ENCODE results near the gene DNAJC2. TPM values are rescaled to one million over a fixed set of nuclear protein-coding genes. Genes with fewer than 3 reads are reported as not detected.
"Not testable (repeated sequence)": the region's sequence is repeated elsewhere in the genome, so short reads cannot be mapped to it uniquely, and the experiment has no call there.

The DNAJC2 gene
- total and polyA plus RNA-seq, 2 donors (not counting 1 experiment from before 2014, with no cell fraction given): 15.0 to 24.4 TPM

GRCh38 chr7:103296901-103297836 lies 47.4 kb downstream of the DNAJC2 start, which contains the start of gene PMPCB:
Gene PMPCB, plus strand, starts transcription at chr7:103297435. Its CDS starts 25 bp downstream, at chr7:103297460.
- Histone ChIP-seq H3K4me1 (ENCODE audit: control insufficient read depth, extremely low read depth, insufficient read depth, low read length) (peaks cover 8% of the 10 kb centered on the region), H3K9ac (ENCODE audit: insufficient read depth, low read length) (peak within 1 kb of the TSS; percentile 96), H3K36me3 (ENCODE audit: control insufficient read depth, insufficient read depth, low read length) (peaks cover 4% of the 10 kb centered on the region), H3K4me3 (replicated peaks in 1 of 4; ENCODE audit: control extremely low read depth in 1 of 4, insufficient read depth in 1 of 4, low read depth in 3 of 4, low read length in 4 of 4) (peak within 1 kb of the TSS; percentile 66 to 96 (median 88)), H2AFZ (ENCODE audit: low read length) (peak within 1 kb of the TSS; percentile 99), H3K27ac (ENCODE audit: insufficient read depth, low read length) (peak within 1 kb of the TSS; percentile 95), H4K20me1 (ENCODE audit: control insufficient read depth, extremely low read depth, insufficient read depth, low read length) (no peaks in the 10 kb centered on the region), H3K79me2 (ENCODE audit: control insufficient read depth, insufficient read depth, low read length) (peaks cover 19% of the 10 kb centered on the region), H3K27me3 (ENCODE audit: control insufficient read depth, insufficient read depth, low read length) (peaks cover 3% of the 10 kb centered on the region), H3K4me2 (ENCODE audit: extremely low read depth, insufficient read depth, low read length) (peak within 1 kb of the TSS; percentile 91), H3K9me3 (ENCODE audit: control insufficient read depth, insufficient read depth, low read depth, low read length) (no peaks in the 10 kb centered on the region)
- no peak for TF ChIP-seq EZH2 (IDR thresholded peaks at IDR 0.05; ENCODE audit: low read length, missing control alignments)
- TF ChIP-seq, protein P1, sequence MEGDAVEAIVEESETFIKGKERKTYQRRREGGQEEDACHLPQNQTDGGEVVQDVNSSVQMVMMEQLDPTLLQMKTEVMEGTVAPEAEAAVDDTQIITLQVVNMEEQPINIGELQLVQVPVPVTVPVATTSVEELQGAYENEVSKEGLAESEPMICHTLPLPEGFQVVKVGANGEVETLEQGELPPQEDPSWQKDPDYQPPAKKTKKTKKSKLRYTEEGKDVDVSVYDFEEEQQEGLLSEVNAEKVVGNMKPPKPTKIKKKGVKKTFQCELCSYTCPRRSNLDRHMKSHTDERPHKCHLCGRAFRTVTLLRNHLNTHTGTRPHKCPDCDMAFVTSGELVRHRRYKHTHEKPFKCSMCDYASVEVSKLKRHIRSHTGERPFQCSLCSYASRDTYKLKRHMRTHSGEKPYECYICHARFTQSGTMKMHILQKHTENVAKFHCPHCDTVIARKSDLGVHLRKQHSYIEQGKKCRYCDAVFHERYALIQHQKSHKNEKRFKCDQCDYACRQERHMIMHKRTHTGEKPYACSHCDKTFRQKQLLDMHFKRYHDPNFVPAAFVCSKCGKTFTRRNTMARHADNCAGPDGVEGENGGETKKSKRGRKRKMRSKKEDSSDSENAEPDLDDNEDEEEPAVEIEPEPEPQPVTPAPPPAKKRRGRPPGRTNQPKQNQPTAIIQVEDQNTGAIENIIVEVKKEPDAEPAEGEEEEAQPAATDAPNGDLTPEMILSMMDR (conservative IDR thresholded peaks at IDR 0.05 in 1 of 2, IDR thresholded peaks at IDR 0.05 in 1 of 2; ENCODE audit: low read depth in 1 of 2, low read length in 2 of 2): peak; percentile 88 to 99
- peak; percentile 85 to 92 for DNase-seq (ENCODE audit: low read depth in 2 of 2)

GRCh38 chr7:103293526-103293925 lies 51.0 kb downstream of the DNAJC2 start:
- Histone ChIP-seq H3K4me2 (ENCODE audit: extremely low read depth, insufficient read depth, low read length) (no peak overlapping the region), H3K27ac (ENCODE audit: insufficient read depth, low read length) (no peak overlapping the region), H3K4me3 (replicated peaks in 1 of 4; ENCODE audit: control extremely low read depth in 1 of 4, insufficient read depth in 1 of 4, low read depth in 3 of 4, low read length in 4 of 4) (no peak overlapping the region), H3K27me3 (ENCODE audit: control insufficient read depth, insufficient read depth, low read length) (peaks cover 8% of the 10 kb centered on the region), H3K4me1 (ENCODE audit: control insufficient read depth, extremely low read depth, insufficient read depth, low read length) (peaks cover 8% of the 10 kb centered on the region), H4K20me1 (ENCODE audit: control insufficient read depth, extremely low read depth, insufficient read depth, low read length) (no peaks in the 10 kb centered on the region), H3K36me3 (ENCODE audit: control insufficient read depth, insufficient read depth, low read length) (no peaks in the 10 kb centered on the region), H3K9me3 (ENCODE audit: control insufficient read depth, insufficient read depth, low read depth, low read length) (no peaks in the 10 kb centered on the region), H3K79me2 (ENCODE audit: control insufficient read depth, insufficient read depth, low read length) (peaks cover 12% of the 10 kb centered on the region), H3K9ac (ENCODE audit: insufficient read depth, low read length) (no peak overlapping the region), H2AFZ (ENCODE audit: low read length) (no peak overlapping the region)
- DNase-seq (ENCODE audit: low read depth in 2 of 2): no peak
- TF ChIP-seq, protein P1 (conservative IDR thresholded peaks at IDR 0.05 in 1 of 2, IDR thresholded peaks at IDR 0.05 in 1 of 2; ENCODE audit: low read depth in 1 of 2, low read length in 2 of 2): no peak
- no peak for TF ChIP-seq EZH2 (IDR thresholded peaks at IDR 0.05; ENCODE audit: low read length, missing control alignments)

DNA sequence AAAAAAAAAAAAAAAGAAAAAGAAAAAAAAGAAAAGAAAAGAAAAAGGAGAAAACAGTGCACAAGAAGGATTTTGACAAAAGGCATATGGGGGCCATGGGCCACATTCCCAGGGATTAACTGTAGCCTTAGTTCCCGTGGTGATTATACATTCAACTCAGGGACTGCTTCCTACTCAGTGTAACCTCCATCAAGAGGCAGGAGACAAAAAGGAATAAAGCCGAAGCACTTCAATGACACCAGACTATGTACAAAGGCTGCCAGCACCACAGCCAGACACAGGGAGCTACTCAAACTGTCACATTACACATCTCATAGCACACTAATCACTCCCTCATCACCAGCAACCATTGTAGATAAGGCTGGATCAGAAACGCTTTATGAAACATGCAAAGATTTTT lies 52.4 kb downstream of the DNAJC2 start:
- H2AFZ ChIP-seq (ENCODE audit: low read length): no peak overlapping the region
- H3K79me2 ChIP-seq (ENCODE audit: control insufficient read depth, insufficient read depth, low read length): no peaks in the 10 kb centered on the region
- H3K9ac ChIP-seq (ENCODE audit: insufficient read depth, low read length): no peak overlapping the region
- H3K27me3 ChIP-seq (ENCODE audit: control insufficient read depth, insufficient read depth, low read length): peaks cover 8% of the 10 kb centered on the region
- H3K4me1 ChIP-seq (ENCODE audit: control insufficient read depth, extremely low read depth, insufficient read depth, low read length): peaks cover 4% of the 10 kb centered on the region
- H3K36me3 ChIP-seq (ENCODE audit: control insufficient read depth, insufficient read depth, low read length): no peaks in the 10 kb centered on the region
- H3K27ac ChIP-seq (ENCODE audit: insufficient read depth, low read length): no peak overlapping the region
- H3K9me3 ChIP-seq (ENCODE audit: control insufficient read depth, insufficient read depth, low read depth, low read length): no peaks in the 10 kb centered on the region
- no peaks in the 10 kb centered on the region for H4K20me1 ChIP-seq (ENCODE audit: control insufficient read depth, extremely low read depth, insufficient read depth, low read length)
- no peak for TF ChIP-seq EZH2 (IDR thresholded peaks at IDR 0.05; ENCODE audit: low read length, missing control alignments)
- TF ChIP-seq, protein P1 (conservative IDR thresholded peaks at IDR 0.05 in 1 of 2, IDR thresholded peaks at IDR 0.05 in 1 of 2; ENCODE audit: low read depth in 1 of 2, low read length in 2 of 2): no peak
- H3K4me2 ChIP-seq (ENCODE audit: extremely low read depth, insufficient read depth, low read length): no peak overlapping the region
- H3K4me3 ChIP-seq (replicated peaks in 1 of 4; ENCODE audit: control extremely low read depth in 1 of 4, insufficient read depth in 1 of 4, low read depth in 3 of 4, low read length in 4 of 4): no peak overlapping the region
- no peak for DNase-seq (ENCODE audit: low read depth in 2 of 2)

DNA sequence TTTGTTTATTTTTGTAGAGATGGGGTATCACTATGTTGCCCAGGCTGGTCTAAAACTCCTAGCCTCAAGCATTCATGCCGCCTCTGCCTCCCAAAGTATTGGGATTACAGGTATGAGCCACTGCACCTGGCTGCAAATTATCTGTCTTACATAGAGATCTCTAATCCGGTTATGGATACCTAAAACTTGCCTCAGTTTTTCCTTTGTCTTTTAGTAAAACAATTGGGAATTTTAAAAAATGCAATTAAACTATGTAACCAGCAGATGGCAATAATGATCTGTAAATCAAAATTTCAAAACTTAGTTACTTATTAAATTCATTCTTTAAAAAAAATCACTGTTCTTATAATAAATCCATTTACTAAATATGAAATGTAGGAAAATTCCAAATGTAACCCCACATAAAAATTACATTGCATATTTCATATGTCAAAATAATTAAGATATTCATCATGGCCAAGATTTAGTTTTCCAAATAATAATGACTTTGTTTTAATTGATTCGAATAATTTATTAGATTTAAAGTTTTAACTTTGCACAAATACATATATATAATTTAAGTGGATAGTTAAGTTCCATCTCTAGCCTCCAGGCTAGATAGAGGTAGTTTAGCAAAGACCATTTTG lies 61.7 kb downstream of the DNAJC2 start:
- not testable (repeated sequence) for H3K27ac ChIP-seq (ENCODE audit: insufficient read depth, low read length); H3K36me3 ChIP-seq (ENCODE audit: control insufficient read depth, insufficient read depth, low read length); H2AFZ ChIP-seq (ENCODE audit: low read length); H3K27me3 ChIP-seq (ENCODE audit: control insufficient read depth, insufficient read depth, low read length); H3K4me2 ChIP-seq (ENCODE audit: extremely low read depth, insufficient read depth, low read length); H3K9me3 ChIP-seq (ENCODE audit: control insufficient read depth, insufficient read depth, low read depth, low read length); DNase-seq (ENCODE audit: low read depth in 2 of 2); H3K4me3 ChIP-seq (replicated peaks in 1 of 4; ENCODE audit: control extremely low read depth in 1 of 4, insufficient read depth in 1 of 4, low read depth in 3 of 4, low read length in 4 of 4); H3K9ac ChIP-seq (ENCODE audit: insufficient read depth, low read length); H4K20me1 ChIP-seq (ENCODE audit: control insufficient read depth, extremely low read depth, insufficient read depth, low read length); H3K4me1 ChIP-seq (ENCODE audit: control insufficient read depth, extremely low read depth, insufficient read depth, low read length); H3K79me2 ChIP-seq (ENCODE audit: control insufficient read depth, insufficient read depth, low read length)

Measured in fibroblast of lung (primary cell).